COLO829 (cell line): ENCODE results near the gene VAV2.

ENCODE experiments used
- DNase-seq: peaks from one replicate; pipeline ENCODE4 v3.0.0; 2012; ENCODE audit warnings: low spot score

VAV2 gene

GRCh38 chr9:133979921-133980863, 11.9 kb downstream of the VAV2 start:
- DNase-seq, result no peak

GRCh38 chr9:133979273-133979920, 12.7 kb downstream of the VAV2 start:
- no peak for DNase-seq

- DNase-seq, result no peak
Observed at GRCh38 chr9:133978899-133979272, 13.2 kb downstream of the VAV2 start.

GRCh38 chr9:133978226-133978898, 13.8 kb downstream of the VAV2 start:
- DNase-seq, result no peak

GRCh38 chr9:133977421-133978201, 14.5 kb downstream of the VAV2 start:
- DNase-seq, result no peak

GRCh38 chr9:133976887-133977286, 15.2 kb downstream of the VAV2 start:
- DNase-seq, result no peak

GRCh38 chr9:133976191-133976861, 15.8 kb downstream of the VAV2 start:
- DNase-seq, result no peak

- DNase-seq, result no peak
Observed at GRCh38 chr9:133975511-133975910, 16.6 kb downstream of the VAV2 start.

- no peak for DNase-seq
Observed at GRCh38 chr9:133974631-133975341, 17.3 kb downstream of the VAV2 start.

- no peak for DNase-seq
Observed at GRCh38 chr9:133973791-133974630, 18.1 kb downstream of the VAV2 start.

- no peak for DNase-seq
Observed at GRCh38 chr9:133973111-133973790, 18.9 kb downstream of the VAV2 start.

GRCh38 chr9:133971981-133972941, 19.9 kb downstream of the VAV2 start:
- no peak for DNase-seq

- no peak for DNase-seq
Observed at GRCh38 chr9:133971121-133971951, 20.8 kb downstream of the VAV2 start.

- DNase-seq, result no peak
Observed at GRCh38 chr9:133970581-133971058, 21.5 kb downstream of the VAV2 start.

- DNase-seq, result no peak
Observed at GRCh38 chr9:133969681-133970580, 22.2 kb downstream of the VAV2 start.
